Measurements from ENCODE around the gene RBBP8. TPM values are rescaled to one million over a fixed set of nuclear protein-coding genes. Genes with fewer than 3 reads are reported as not detected.
"Not testable (repeated sequence)": the region's sequence is repeated elsewhere in the genome, so short reads cannot be mapped to it uniquely, and the experiment has no call there.

Gene RBBP8
- 10.5 and 14.0 TPM in 2 replicates for total RNA-seq

GRCh38 chr18:22933206-22933965 is at the start of gene RBBP8:
RBBP8 (plus strand) TSS chr18:22933328; CDS start chr18:22936852, 3,524 bp downstream.
- DNase-seq (ENCODE audit: low read depth in 2 of 2), result peak; percentile 41 to 83

DNA sequence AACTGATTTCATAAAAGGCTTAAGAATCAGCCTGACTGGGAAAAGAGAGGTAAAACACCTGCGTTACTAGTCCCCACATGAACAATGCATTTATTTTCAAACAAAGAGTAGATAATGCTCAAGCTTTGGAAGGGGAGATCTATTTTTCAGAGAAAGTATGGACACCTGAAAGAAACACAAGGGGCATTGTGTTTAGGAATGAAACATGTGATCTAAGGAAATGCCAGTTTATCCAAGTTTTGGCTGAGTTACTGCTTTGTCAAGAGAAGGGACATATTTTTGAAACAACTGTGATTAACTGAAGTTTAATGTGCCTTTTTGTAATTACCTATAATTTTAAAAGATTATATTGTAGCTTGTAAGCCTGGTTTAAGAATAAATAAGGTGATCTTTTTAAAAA is 49.3 kb upstream of the RBBP8 start:
- DNase-seq (ENCODE audit: low read depth in 2 of 2), result no peak

- not testable (repeated sequence) for DNase-seq (ENCODE audit: low read depth in 2 of 2)
Observed at GRCh38 chr18:22885694-22886093, 47.4 kb upstream of the RBBP8 start.

DNA sequence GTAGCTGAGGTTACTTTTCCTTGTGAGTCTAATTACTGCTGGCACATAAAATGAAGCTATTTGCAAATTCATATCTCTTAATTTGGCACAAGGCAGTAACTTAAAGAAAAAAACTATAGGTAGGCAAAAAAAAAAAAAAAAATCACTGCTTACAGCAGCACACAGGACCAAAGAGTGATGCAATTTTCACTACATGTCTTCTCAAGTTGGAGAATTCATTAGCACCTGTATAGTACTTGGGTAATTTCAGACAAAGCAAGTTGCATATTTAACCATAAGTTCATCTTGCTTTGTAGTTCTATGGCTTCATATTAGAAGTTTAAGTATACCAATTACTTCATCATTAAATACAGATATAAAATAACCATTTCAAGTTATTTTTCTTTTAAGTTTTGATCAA is 33.7 kb upstream of the RBBP8 start:
- DNase-seq (ENCODE audit: low read depth in 2 of 2), result no peak

DNA sequence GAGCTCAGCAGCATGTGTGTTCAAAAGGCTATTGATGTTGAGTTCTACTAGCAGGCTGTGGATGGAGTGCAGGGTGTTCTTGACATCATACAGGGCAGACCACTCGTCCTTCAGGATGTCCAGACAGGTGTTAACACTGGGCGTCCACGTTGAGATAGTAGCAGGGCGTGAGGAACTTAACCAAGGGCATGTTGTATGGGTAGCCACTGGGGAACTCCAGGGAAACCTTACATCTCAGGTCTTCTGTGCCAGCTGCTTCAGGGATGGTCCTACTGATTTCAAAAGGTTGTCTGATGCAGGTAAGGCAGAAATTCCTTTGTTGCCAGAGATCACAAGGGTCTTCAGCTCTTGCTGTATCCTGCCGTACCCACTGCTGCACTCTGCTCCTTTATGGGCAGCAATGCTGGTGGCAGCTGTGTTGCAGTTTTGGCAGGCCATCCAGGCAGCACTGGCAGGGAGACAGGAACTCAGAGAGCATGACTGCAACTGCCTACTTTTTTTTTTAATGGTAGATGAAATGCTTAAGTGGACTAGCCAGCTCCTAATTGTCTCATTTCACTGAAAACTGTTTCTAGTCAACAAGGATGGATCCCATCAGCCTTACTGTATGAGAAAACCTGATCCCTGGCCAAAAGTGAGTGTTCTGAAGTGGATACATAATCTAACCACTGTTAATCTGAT is 32.4 kb upstream of the RBBP8 start:
- no peak for DNase-seq (ENCODE audit: low read depth in 2 of 2)

DNA sequence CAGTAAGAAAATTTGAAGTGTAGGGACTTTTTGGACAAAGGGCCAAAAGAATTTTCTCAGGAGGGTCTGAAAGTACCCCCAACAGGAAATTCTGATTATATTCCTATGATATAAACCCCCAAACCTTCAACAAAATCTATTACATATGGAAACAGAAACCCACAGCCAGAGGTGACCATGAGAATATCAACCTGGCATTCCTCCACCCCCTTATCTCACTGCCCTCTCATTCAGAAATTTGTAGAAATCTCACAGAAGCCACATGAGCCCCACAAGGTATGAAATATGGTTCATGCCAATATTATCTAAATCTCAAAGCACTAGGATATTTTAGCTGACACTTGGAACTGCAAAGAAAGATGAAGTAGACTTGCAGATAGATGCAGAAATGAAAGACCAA is 31.0 kb upstream of the RBBP8 start:
- no peak for DNase-seq (ENCODE audit: low read depth in 2 of 2)

DNA sequence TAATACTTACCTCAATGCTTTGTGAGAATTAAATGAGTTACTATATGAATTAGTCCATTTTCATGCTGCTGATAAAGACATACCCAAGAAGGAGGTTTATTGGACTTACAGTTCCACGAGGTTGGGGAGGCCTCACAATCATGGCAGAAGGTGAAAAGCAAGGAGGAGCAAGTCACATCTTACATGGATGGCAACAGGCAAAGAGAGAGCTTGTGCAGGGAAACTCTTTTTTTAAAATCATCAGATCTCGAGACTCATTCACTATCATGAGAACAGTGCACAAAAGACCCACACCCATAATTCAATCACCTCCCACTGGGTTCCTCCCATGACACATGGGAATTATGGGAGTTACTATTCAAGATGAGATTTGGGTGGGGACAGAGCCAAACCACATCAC is 29.9 kb upstream of the RBBP8 start:
- not testable (repeated sequence) for DNase-seq (ENCODE audit: low read depth in 2 of 2)

- no peak for DNase-seq (ENCODE audit: low read depth in 2 of 2)
Observed at GRCh38 chr18:22912149-22912548, 21.0 kb upstream of the RBBP8 start.

DNA sequence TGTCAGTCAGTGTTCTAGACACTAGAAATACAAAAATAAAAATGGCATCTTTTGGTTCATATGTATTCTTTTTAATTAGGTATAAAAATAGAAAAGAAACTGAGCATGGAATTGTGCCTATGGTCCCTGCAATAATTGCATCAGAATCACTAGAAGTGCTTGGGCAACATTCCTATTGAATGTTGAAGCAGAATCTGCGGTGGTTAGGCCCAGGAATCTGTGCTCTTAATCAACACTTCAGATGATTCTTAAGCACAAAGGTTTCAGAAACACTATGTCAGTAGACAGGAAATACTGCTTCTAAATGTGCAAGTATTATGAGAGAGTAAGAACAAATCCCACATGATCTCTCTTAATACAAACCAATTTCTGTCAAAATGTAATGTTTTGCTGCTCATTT is 20.3 kb upstream of the RBBP8 start:
- DNase-seq (ENCODE audit: low read depth in 2 of 2), result no peak

DNA sequence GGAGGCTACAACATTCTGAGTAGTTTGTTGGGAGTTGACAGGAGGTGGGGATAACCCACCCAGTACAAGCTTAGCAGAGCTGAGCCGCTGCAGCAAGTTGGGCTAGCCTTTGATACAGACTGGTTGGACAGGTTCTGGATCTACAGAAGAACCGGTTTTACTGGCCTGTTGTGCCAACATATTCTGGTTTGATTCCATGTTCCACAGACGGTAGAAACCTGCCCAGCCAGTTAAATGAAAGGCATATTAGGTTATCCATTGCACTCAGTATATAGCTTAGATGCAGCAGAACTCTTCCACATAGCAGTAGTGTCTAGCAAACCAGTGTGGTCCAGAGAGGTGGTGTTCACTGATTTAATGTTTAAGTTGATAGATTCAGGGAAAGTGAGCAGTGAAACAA is 19.3 kb upstream of the RBBP8 start:
- DNase-seq (ENCODE audit: low read depth in 2 of 2), result no peak

- no peak for DNase-seq (ENCODE audit: low read depth in 2 of 2)
Observed at GRCh38 chr18:22914633-22915032, 18.5 kb upstream of the RBBP8 start.

GRCh38 chr18:22915337-22915736 is 17.8 kb upstream of the RBBP8 start:
- DNase-seq (ENCODE audit: low read depth in 2 of 2), result no peak

GRCh38 chr18:22921772-22922171 is 11.4 kb upstream of the RBBP8 start:
- no peak for DNase-seq (ENCODE audit: low read depth in 2 of 2)

DNA sequence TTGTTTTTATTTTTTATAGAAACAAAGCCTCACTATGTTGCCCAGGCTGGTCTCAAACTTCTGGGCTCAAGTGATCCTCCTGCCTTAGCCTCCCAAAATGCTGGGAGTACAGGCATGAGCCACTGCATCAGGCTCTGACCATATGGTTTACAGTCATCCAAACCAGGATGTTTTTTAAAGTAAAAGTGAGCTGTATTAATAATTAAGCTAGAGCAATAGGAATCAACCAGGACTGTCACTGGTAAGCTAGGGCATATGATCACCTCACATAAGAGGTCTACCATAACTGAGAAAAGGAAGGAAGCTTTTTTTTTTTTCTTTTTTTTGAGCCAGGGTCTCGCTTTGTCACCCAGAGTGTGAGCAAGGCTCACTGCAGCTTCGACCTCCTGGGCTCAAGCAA is 8.5 kb upstream of the RBBP8 start:
- DNase-seq (ENCODE audit: low read depth in 2 of 2), result no peak

DNA sequence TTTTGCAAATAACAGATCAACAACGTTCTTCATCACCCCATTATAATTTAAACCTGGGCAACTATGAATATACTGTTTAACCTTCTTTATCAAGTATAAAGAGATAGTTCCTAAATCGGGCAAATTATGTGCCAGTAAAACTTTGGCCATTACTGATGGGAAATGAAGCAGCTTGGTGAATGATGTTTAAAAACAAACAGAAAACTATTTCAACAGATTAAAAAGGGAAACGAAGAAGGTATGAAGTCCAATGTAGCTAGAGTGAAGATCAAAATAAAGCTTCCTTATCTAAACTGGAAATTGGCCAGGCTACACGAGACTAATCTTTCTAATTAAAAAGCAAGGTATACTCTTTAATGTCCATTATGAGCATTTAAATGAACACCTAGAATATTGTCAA is 6.7 kb upstream of the RBBP8 start:
- DNase-seq (ENCODE audit: low read depth in 2 of 2), result no peak

- no peak for DNase-seq (ENCODE audit: low read depth in 2 of 2)
Observed at GRCh38 chr18:22928339-22928738, 4.8 kb upstream of the RBBP8 start.

GRCh38 chr18:22930089-22930713 is 2.9 kb upstream of the RBBP8 start:
- peak; percentile 55 to 77 for DNase-seq (ENCODE audit: low read depth in 2 of 2)

- no peak for DNase-seq (ENCODE audit: low read depth in 2 of 2)
Observed at GRCh38 chr18:22932885-22933205, 283 bp upstream of the RBBP8 start.

- no peak for DNase-seq (ENCODE audit: low read depth in 2 of 2)
Observed at GRCh38 chr18:22933966-22934423, 867 bp downstream of the RBBP8 start.

GRCh38 chr18:22934789-22935188 is 1.7 kb downstream of the RBBP8 start:
- DNase-seq (ENCODE audit: low read depth in 2 of 2), result no peak

DNA sequence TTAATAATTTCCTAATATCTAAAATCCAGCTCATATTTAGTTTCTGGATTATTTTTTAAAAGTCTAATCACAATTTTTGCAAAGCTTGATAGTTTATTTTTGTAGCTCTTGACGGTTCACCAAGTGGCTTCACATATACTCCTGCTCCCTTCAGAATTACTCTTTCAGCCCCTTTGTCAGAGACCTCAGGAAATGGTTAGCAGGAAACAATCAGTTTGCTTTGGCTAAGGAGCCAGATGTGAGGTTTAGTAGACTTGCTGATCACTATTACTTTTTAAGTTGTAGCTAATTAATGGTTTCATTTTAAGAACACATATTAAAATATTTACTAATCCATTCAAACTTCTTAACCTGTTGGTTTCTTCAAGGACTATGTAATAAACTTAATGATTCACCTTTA is 2.3 kb downstream of the RBBP8 start:
- DNase-seq (ENCODE audit: low read depth in 2 of 2), result peak in 1 of 2 donors; percentile 60

DNA sequence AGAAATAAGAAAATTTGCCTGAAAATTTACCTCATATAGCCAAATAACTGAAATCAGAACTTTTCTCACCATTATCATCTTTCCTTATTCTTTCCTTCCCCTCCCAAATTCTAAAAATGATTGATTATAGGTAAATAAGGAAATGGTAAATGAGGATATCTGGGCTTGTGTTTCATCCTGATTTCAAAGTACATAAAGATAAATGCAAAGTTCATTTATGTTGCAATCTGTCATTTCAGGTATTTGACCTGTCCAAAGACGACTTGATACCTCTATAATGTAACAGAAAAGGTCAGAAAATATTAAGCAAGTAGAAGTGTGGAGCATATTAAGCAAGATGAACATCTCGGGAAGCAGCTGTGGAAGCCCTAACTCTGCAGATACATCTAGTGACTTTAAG is 3.4 kb downstream of the RBBP8 start:
- DNase-seq (ENCODE audit: low read depth in 2 of 2), result no peak

GRCh38 chr18:22939649-22940048 is 6.5 kb downstream of the RBBP8 start:
- DNase-seq (ENCODE audit: low read depth in 2 of 2), result no peak

Data from dermis microvascular lymphatic vessel endothelial cell (primary cell).